GM12874 (cell line): Measurements from ENCODE around the gene PDCD1.

ENCODE experiments used
- CTCF ChIP-seq: IDR thresholded peaks from 2 replicates; pipeline ENCODE4 v1.5.1; 2011; ENCODE audit warnings: low read depth, mild to moderate bottlenecking, control low read depth, low read length, moderate library complexity; ENCODE audit not compliant: insufficient read depth

PDCD1 gene

GRCh38 chr2:241858206-241859016, at the start of gene PDCD1:
Gene PDCD1, minus strand, starts transcription at chr2:241858894. Its CDS starts 56 bp downstream, at chr2:241858838.
- no peak for TF ChIP-seq CTCF

- TF ChIP-seq CTCF, result no peak
Measured at GRCh38 chr2:241906826-241907570, 48.3 kb upstream of the PDCD1 start.

DNA sequence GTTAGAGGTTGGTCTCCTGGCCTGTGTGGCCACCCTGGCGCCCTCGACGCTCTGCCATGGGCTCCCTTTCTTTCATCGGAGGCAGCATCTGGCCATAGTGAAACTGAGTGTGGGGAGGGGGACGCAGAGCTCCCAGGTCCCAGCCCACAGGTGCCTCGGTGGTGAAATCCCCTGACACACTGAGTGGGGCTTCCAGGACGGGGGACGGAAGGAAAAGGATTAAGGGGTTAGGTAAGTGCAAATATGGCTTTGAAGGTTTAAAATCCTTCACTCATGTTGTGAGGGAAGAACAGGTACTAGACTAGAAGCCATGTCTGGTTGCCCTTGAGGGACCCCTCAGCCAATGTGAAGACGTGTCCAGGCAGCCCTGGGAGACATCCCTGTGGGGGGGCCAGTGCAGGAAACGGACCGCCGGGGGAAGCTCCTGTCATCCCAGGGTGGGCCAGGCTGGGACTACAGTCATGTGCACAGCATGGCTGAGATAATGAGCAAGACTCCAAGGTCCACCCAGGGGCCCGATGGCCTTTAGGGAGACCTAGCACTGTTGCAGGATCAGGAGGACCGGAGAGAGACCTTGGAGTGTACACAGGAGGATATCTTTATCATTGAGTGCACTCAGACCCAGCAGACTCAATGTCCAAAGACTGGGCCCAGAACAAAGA, 47.2 kb upstream of the PDCD1 start:
- TF ChIP-seq CTCF, result no peak

- no peak for TF ChIP-seq CTCF
Measured at GRCh38 chr2:241904791-241905710, 46.4 kb upstream of the PDCD1 start.

- TF ChIP-seq CTCF, result no peak
Measured at GRCh38 chr2:241904011-241904718, 45.5 kb upstream of the PDCD1 start.

DNA sequence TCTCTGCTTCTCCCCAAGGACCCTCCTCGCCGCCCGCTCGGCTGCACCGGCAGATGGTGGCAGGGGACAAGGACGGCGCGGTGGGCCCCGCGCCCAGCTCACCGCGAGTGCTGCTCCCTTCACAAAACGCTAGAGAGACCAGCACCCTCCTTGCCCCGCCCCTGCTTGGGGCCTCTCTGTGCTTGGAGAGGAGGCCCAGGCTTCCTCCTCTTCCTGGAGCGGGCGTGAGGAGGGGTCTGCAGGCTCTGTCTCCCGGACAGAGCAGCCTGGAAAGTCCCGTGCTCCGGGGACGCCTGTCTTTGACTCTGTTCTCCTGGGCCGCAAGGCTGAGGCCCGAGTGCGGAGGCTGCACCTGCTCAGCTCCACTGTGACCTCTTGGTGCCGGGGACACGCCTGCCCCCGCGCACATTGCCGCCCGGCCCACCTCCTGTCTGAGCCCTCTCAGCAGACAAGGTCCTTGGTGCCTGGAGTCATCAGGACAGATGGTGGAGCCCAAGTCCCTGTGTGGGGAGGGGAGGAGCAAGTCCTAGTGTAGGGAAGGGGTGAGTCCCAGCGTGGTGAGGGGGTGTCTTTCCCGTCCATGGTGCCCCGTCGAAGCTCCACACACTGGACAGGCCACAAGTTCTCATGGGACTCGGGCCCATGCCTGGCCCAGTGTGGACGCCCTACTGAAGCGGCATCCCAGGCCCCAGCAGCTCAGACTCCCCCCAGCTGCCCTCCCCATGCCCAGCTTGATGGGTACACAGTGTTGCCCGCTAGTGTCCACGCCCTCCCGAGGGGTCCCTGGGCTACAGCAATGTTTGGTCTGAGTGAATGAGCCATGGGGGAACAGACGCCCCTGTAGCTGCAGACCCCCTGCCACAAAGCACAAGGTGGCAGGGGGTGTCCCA, 44.7 kb upstream of the PDCD1 start:
- no peak for TF ChIP-seq CTCF
